Measurements from ENCODE around the gene SLC22A3. TPM values are rescaled to one million over a fixed set of nuclear protein-coding genes. Genes with fewer than 3 reads are reported as not detected.
A peak's percentile ranks its signal among the peaks of the same experiment; 100 is the strongest.

The SLC22A3 gene
- total and polyA plus RNA-seq, 7 experiments from 2014 or later = not detected

DNA sequence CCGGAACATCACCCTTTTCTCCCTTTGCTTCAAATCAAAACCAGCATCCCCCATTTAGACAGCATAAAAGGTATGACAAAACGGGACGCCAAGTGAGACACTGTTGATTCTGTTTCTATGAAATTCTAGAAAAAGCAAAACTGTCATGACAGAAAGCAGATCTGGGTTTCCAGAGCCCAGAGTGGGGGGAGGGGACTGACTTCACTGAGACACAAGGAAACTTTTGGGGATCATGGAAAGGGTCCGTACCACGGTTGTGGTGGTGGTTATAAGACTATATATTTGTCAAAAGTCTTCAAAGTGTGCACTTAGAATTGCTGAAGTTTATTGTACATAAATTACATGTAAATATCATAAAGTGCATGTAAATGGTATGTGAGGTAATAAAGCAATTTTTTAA, 82.6 kb downstream of the SLC22A3 start:
- Histone ChIP-seq H3K27ac (ENCODE audit: low read depth, low read length) (no peak overlapping the region), H3K4me3 (ENCODE audit: low read length) (no peak overlapping the region), H3K4me1 (ENCODE audit: control insufficient read depth in 2 of 2, insufficient read depth in 2 of 2, low read length in 2 of 2) (no peaks in the 10 kb centered on the region), H3K27me3 (ENCODE audit: control insufficient read depth in 2 of 2, insufficient read depth in 2 of 2, low read length in 2 of 2) (peaks cover 0 to 4% of the 10 kb centered on the region in 2 donors), H3K36me3 (ENCODE audit: control insufficient read depth in 2 of 3, insufficient read depth in 3 of 3, low read length in 3 of 3) (no peaks in the 10 kb centered on the region), H3K9me3 (ENCODE audit: control insufficient read depth in 2 of 3, low read length in 3 of 3) (no peaks in the 10 kb centered on the region)
- DNase-seq (no peak), ATAC-seq (no peak)
- Mint-ChIP-seq H3K9me3 (no peaks in the 10 kb centered on the region), H3K36me3 (no peaks in the 10 kb centered on the region), H3K27me3 (peaks cover 25 to 54% (median 48%) of the 10 kb centered on the region in 5 donors), H3K4me3 (no peak overlapping the region), H3K4me1 (peaks cover 7 to 26% (median 14%) of the 10 kb centered on the region in 7 donors), H3K27ac (no peak overlapping the region)
- CTCF ChIA-PET = no interaction called here
- POLR2A ChIA-PET = interaction anchor here (0.7 kb wide), 1 partner anchor 13 kb away, joined by 4 read pairs; no protein-coding TSS in a partner anchor
- intact Hi-C loops (cut with micrococcal nuclease) = no loop called here

- intact Hi-C loops (cut with micrococcal nuclease) = no loop called here
- no peak overlapping the region for H3K4me3 Mint-ChIP-seq
- no peak overlapping the region for H3K27ac Mint-ChIP-seq
- no peak for DNase-seq
- peaks cover 27 to 52% (median 47%) of the 10 kb centered on the region in 5 donors for H3K27me3 Mint-ChIP-seq
- CTCF ChIA-PET = no interaction called here
- Histone ChIP-seq H3K4me1 (ENCODE audit: control insufficient read depth in 2 of 2, insufficient read depth in 2 of 2, low read length in 2 of 2) (peaks cover 0 to under 1% of the 10 kb centered on the region in 2 donors), H3K27ac (ENCODE audit: low read depth, low read length) (no peak overlapping the region), H3K4me3 (ENCODE audit: low read length) (no peak overlapping the region), H3K27me3 (ENCODE audit: control insufficient read depth in 2 of 2, insufficient read depth in 2 of 2, low read length in 2 of 2) (peaks cover 0 to 4% of the 10 kb centered on the region in 2 donors), H3K36me3 (ENCODE audit: control insufficient read depth in 2 of 3, insufficient read depth in 3 of 3, low read length in 3 of 3) (no peaks in the 10 kb centered on the region), H3K9me3 (ENCODE audit: control insufficient read depth in 2 of 3, low read length in 3 of 3) (no peaks in the 10 kb centered on the region)
- ATAC-seq = no peak
- H3K4me1 Mint-ChIP-seq = peaks cover 7 to 26% (median 15%) of the 10 kb centered on the region in 7 donors
- H3K36me3 Mint-ChIP-seq = no peaks in the 10 kb centered on the region
- POLR2A ChIA-PET = no interaction called here
- no peaks in the 10 kb centered on the region for H3K9me3 Mint-ChIP-seq
Measured at GRCh38 chr6:160431226-160431625, 83.0 kb downstream of the SLC22A3 start.

DNA sequence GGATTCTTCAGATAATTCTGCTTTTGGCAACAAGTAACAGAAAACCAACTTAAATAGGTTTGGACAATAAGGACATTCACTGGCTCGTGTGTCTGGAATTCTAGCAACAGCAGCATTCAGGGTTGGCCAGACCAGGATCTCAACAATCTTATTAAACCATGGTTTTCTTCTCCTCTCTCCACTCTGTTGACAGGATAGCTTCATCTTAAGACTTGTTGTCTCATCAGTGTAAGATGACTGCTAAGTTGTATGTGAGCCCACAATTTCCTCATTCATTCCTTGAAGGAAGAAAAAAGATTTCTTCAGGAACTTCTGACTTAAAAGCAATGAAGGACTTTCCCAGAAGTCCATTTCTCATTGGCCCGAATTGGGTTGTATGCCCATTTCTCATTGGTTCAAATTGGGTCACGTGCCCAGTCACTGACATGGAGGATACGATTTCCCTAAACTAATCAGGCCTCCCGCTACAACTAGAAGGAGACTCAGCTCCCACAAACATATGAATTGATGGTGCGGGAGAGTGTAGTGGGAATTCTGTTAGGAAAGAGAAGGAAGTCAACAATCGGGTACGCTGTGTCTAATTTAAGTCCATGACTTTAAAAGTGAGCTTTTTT, 83.7 kb downstream of the SLC22A3 start:
- ChIA-PET POLR2A (no interaction called here), CTCF (no interaction called here)
- Mint-ChIP-seq H3K9me3 (no peaks in the 10 kb centered on the region), H3K36me3 (no peaks in the 10 kb centered on the region), H3K27ac (no peak overlapping the region), H3K27me3 (peaks cover 28 to 57% (median 40%) of the 10 kb centered on the region in 5 donors), H3K4me3 (no peak overlapping the region), H3K4me1 (peaks cover 5 to 25% (median 15%) of the 10 kb centered on the region in 7 donors)
- peaks cover 0 to 4% of the 10 kb centered on the region in 2 donors for H3K27me3 ChIP-seq (ENCODE audit: control insufficient read depth in 2 of 2, insufficient read depth in 2 of 2, low read length in 2 of 2)
- H3K9me3 ChIP-seq (ENCODE audit: control insufficient read depth in 2 of 3, low read length in 3 of 3) = no peaks in the 10 kb centered on the region
- intact Hi-C loops (cut with micrococcal nuclease) = no loop called here
- no peak for DNase-seq
- no peak overlapping the region for H3K4me3 ChIP-seq (ENCODE audit: low read length)
- ATAC-seq = no peak
- H3K36me3 ChIP-seq (ENCODE audit: control insufficient read depth in 2 of 3, insufficient read depth in 3 of 3, low read length in 3 of 3) = no peaks in the 10 kb centered on the region
- no peak overlapping the region for H3K27ac ChIP-seq (ENCODE audit: low read depth, low read length)
- peaks cover 0 to 4% of the 10 kb centered on the region in 2 donors for H3K4me1 ChIP-seq (ENCODE audit: control insufficient read depth in 2 of 2, insufficient read depth in 2 of 2, low read length in 2 of 2)

- no peak overlapping the region for H3K4me3 ChIP-seq (ENCODE audit: low read length)
- DNase-seq (no peak), ATAC-seq (no peak)
- H3K27me3 Mint-ChIP-seq = peaks cover 17 to 63% (median 21%) of the 10 kb centered on the region in 5 donors
- H3K36me3 Mint-ChIP-seq = no peaks in the 10 kb centered on the region
- H3K36me3 ChIP-seq (ENCODE audit: control insufficient read depth in 2 of 3, insufficient read depth in 3 of 3, low read length in 3 of 3) = no peaks in the 10 kb centered on the region
- POLR2A ChIA-PET = no interaction called here
- H3K4me1 Mint-ChIP-seq = peaks cover 5 to 16% (median 11%) of the 10 kb centered on the region in 7 donors
- H3K27ac ChIP-seq (ENCODE audit: low read depth, low read length) = no peak overlapping the region
- H3K9me3 ChIP-seq (ENCODE audit: control insufficient read depth in 2 of 3, low read length in 3 of 3) = no peaks in the 10 kb centered on the region
- H3K27me3 ChIP-seq (ENCODE audit: control insufficient read depth in 2 of 2, insufficient read depth in 2 of 2, low read length in 2 of 2) = no peaks in the 10 kb centered on the region
- no peak overlapping the region for H3K27ac Mint-ChIP-seq
- CTCF ChIA-PET = interaction anchor here (0.7 kb wide), 1 partner anchor 47 kb away, joined by 3 read pairs; no protein-coding TSS in a partner anchor
- H3K9me3 Mint-ChIP-seq = no peaks in the 10 kb centered on the region
- H3K4me1 ChIP-seq (ENCODE audit: control insufficient read depth in 2 of 2, insufficient read depth in 2 of 2, low read length in 2 of 2) = peaks cover 0 to 4% of the 10 kb centered on the region in 2 donors
- intact Hi-C loops (cut with micrococcal nuclease) = no loop called here
- peak overlapping the region in 2 of 10 donors; percentile 14 to 20 for H3K4me3 Mint-ChIP-seq
Measured at GRCh38 chr6:160435935-160436334, 87.8 kb downstream of the SLC22A3 start.

GRCh38 chr6:160437154-160437553, 89.0 kb downstream of the SLC22A3 start:
- ATAC-seq (no peak), DNase-seq (no peak)
- H3K27me3 ChIP-seq (ENCODE audit: control insufficient read depth in 2 of 2, insufficient read depth in 2 of 2, low read length in 2 of 2) = no peaks in the 10 kb centered on the region
- peaks cover 0 to 4% of the 10 kb centered on the region in 2 donors for H3K4me1 ChIP-seq (ENCODE audit: control insufficient read depth in 2 of 2, insufficient read depth in 2 of 2, low read length in 2 of 2)
- H3K4me3 ChIP-seq (ENCODE audit: low read length) = no peak overlapping the region
- peaks cover 13 to 67% (median 23%) of the 10 kb centered on the region in 5 donors for H3K27me3 Mint-ChIP-seq
- H3K9me3 ChIP-seq (ENCODE audit: control insufficient read depth in 2 of 3, low read length in 3 of 3) = no peaks in the 10 kb centered on the region
- no peak overlapping the region for H3K27ac ChIP-seq (ENCODE audit: low read depth, low read length)
- H3K4me3 Mint-ChIP-seq = no peak overlapping the region
- ChIA-PET CTCF (interaction anchor here (0.8 kb wide), 1 partner anchor 19 kb away, joined by 3 read pairs; no protein-coding TSS in a partner anchor), POLR2A (no interaction called here)
- H3K36me3 ChIP-seq (ENCODE audit: control insufficient read depth in 2 of 3, insufficient read depth in 3 of 3, low read length in 3 of 3) = no peaks in the 10 kb centered on the region
- intact Hi-C loops (cut with micrococcal nuclease) = no loop called here
- H3K9me3 Mint-ChIP-seq = no peaks in the 10 kb centered on the region
- peaks cover 5 to 16% (median 11%) of the 10 kb centered on the region in 7 donors for H3K4me1 Mint-ChIP-seq
- no peak overlapping the region for H3K27ac Mint-ChIP-seq
- H3K36me3 Mint-ChIP-seq = no peaks in the 10 kb centered on the region

- Mint-ChIP-seq H3K27ac (no peak overlapping the region), H3K4me1 (peaks cover 5 to 16% (median 11%) of the 10 kb centered on the region in 7 donors), H3K27me3 (peaks cover 16 to 70% (median 23%) of the 10 kb centered on the region in 5 donors), H3K9me3 (no peaks in the 10 kb centered on the region), H3K36me3 (no peaks in the 10 kb centered on the region), H3K4me3 (no peak overlapping the region)
- Histone ChIP-seq H3K9me3 (ENCODE audit: control insufficient read depth in 2 of 3, low read length in 3 of 3) (no peaks in the 10 kb centered on the region), H3K4me1 (ENCODE audit: control insufficient read depth in 2 of 2, insufficient read depth in 2 of 2, low read length in 2 of 2) (peaks cover 0 to 4% of the 10 kb centered on the region in 2 donors), H3K36me3 (ENCODE audit: control insufficient read depth in 2 of 3, insufficient read depth in 3 of 3, low read length in 3 of 3) (no peaks in the 10 kb centered on the region), H3K27ac (ENCODE audit: low read depth, low read length) (no peak overlapping the region), H3K4me3 (ENCODE audit: low read length) (no peak overlapping the region), H3K27me3 (ENCODE audit: control insufficient read depth in 2 of 2, insufficient read depth in 2 of 2, low read length in 2 of 2) (no peaks in the 10 kb centered on the region)
- ChIA-PET CTCF (interaction anchor here (0.8 kb wide), 1 partner anchor 18 kb away, joined by 3 read pairs; no protein-coding TSS in a partner anchor), POLR2A (no interaction called here)
- no peak for DNase-seq
- intact Hi-C loops (cut with micrococcal nuclease) = no loop called here
- ATAC-seq = no peak
Measured at GRCh38 chr6:160437775-160438174, 89.6 kb downstream of the SLC22A3 start.

DNA sequence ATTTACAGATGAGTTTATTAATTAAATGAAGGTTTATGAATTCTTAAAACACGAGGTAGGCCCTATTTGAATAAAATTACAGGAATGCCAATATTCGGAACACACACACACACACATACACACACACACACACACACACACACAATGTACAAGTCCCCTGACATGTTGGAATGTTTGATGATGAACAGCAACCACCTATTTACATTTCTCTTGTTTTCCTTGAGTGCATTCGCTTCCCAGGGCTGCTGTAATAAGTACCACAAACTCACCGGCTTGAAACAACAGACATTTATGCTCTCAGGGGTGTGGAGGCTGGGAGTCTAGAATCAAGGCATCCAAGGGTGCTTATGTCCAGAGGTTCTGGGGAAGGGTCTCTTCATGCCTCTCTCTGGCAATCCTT, 90.3 kb downstream of the SLC22A3 start:
- H3K9me3 ChIP-seq (ENCODE audit: control insufficient read depth in 2 of 3, low read length in 3 of 3) = no peaks in the 10 kb centered on the region
- Mint-ChIP-seq H3K27me3 (peaks cover 11 to 71% (median 23%) of the 10 kb centered on the region in 5 donors), H3K36me3 (no peaks in the 10 kb centered on the region), H3K4me1 (peaks cover 5 to 16% (median 11%) of the 10 kb centered on the region in 7 donors), H3K27ac (no peak overlapping the region), H3K4me3 (no peak overlapping the region), H3K9me3 (no peaks in the 10 kb centered on the region)
- no peaks in the 10 kb centered on the region for H3K27me3 ChIP-seq (ENCODE audit: control insufficient read depth in 2 of 2, insufficient read depth in 2 of 2, low read length in 2 of 2)
- DNase-seq = no peak
- no peak overlapping the region for H3K27ac ChIP-seq (ENCODE audit: low read depth, low read length)
- no peak for ATAC-seq
- peaks cover 0 to 4% of the 10 kb centered on the region in 2 donors for H3K4me1 ChIP-seq (ENCODE audit: control insufficient read depth in 2 of 2, insufficient read depth in 2 of 2, low read length in 2 of 2)
- intact Hi-C loops (cut with micrococcal nuclease) = no loop called here
- ChIA-PET CTCF (no interaction called here), POLR2A (no interaction called here)
- H3K36me3 ChIP-seq (ENCODE audit: control insufficient read depth in 2 of 3, insufficient read depth in 3 of 3, low read length in 3 of 3) = no peaks in the 10 kb centered on the region
- H3K4me3 ChIP-seq (ENCODE audit: low read length) = no peak overlapping the region

Data from naive thymus-derived CD4-positive, alpha-beta T cell (primary cell).